Esophagus (tissue), 2 donors: Measurements from ENCODE around the gene VTI1A. TPM values are rescaled to one million over a fixed set of nuclear protein-coding genes. Genes with fewer than 3 reads are reported as not detected.

Source experiments
- H3K27ac ChIP-seq, 2 donors: one replicate each; pipeline ENCODE4 v1.5.1; 2013; ENCODE audit warnings: low read depth in 2 of 2, mild to moderate bottlenecking in 2 of 2, inconsistent platforms in 1 of 2, low read length in 1 of 2, moderate library complexity in 1 of 2
- H3K27me3 ChIP-seq, 2 donors: one replicate each; pipeline ENCODE4 v1.6.1; 2013; ENCODE audit warnings: low read length in 2 of 2, control low read depth in 1 of 2, mild to moderate bottlenecking in 1 of 2; ENCODE audit not compliant: insufficient read depth in 2 of 2, control insufficient read depth in 1 of 2
- H3K36me3 ChIP-seq, 2 donors: one replicate each; pipeline ENCODE4 v1.6.1; 2013; ENCODE audit warnings: low read length in 1 of 2; ENCODE audit not compliant: control insufficient read depth in 2 of 2, insufficient read depth in 2 of 2
- H3K4me1 ChIP-seq, 2 donors: one replicate each; pipeline ENCODE4 v1.6.1; 2013; ENCODE audit warnings: low read length in 1 of 2; ENCODE audit not compliant: control insufficient read depth in 2 of 2, insufficient read depth in 2 of 2
- H3K4me3 ChIP-seq, 2 donors: one replicate each; pipeline ENCODE4 v1.5.1; 2013; ENCODE audit warnings: low read length in 2 of 2, mild to moderate bottlenecking in 2 of 2, low read depth in 1 of 2, moderate library complexity in 1 of 2
- H3K9me3 ChIP-seq, 2 donors: one replicate each; pipeline ENCODE4 v1.6.1; 2013; ENCODE audit warnings: mild to moderate bottlenecking in 2 of 2, low read depth in 1 of 2, low read length in 1 of 2, moderate library complexity in 1 of 2; ENCODE audit not compliant: control insufficient read depth in 2 of 2, insufficient read depth in 1 of 2
- WGBS, 2 donors: extraction: QIAGEN DNeasy Blood & Tissue Kit; methylation state at CpG; one replicate each; pipeline ENCODE4 v1.1.7; 2013; 5-methylcytosine and 5-hydroxymethylcytosine counted together
- polyA plus RNA-seq, 2 donors: library from polyadenylated mRNA; stranded (reverse); fragments of 200-250 nt; gene quantifications; one replicate each; pipeline ENCODE4 v1.2.3, GENCODE V29; 2013
- donor health status: healthy with polysubstance abuse.
- donor health status: Bipolar disorder and iron deficiency.

VTI1A gene
- polyA plus RNA-seq, 2 donors: 10.6 to 11.5 TPM

DNA sequence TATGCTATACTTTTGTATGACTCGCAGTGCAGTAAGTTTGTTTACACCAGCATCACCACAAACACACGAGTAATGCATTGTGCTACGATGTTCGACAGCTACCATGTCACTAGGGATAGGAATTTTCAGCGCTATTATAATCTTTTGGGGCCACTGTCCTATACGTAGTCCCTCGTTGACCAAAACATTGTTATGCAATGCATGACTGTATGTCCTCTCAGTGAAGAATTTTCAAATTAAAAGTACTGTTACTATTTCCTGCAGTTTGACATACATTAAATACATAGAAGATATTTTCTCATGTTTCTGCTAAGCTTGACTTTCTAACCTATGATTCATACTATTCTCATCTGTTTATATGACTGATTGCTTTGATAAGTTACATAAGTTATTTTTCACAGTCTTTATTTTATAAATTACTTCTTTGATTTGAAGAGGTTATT, 203.6 kb downstream of the VTI1A start:
- H3K27me3 ChIP-seq: no peaks in the 10 kb centered on the region
- no peaks in the 10 kb centered on the region for H3K9me3 ChIP-seq
- H3K4me3 ChIP-seq: no peak overlapping the region
- no peaks in the 10 kb centered on the region for H3K36me3 ChIP-seq
- 84 to 88% methylated on average over 7 of the region's 7 CpGs for WGBS, 2 donors
- H3K4me1 ChIP-seq: no peaks in the 10 kb centered on the region
- H3K27ac ChIP-seq: no peak overlapping the region

GRCh38 chr10:112653215-112653614, 206.2 kb downstream of the VTI1A start:
- H3K9me3 ChIP-seq: no peaks in the 10 kb centered on the region
- WGBS, 2 donors: 83 to 92% methylated on average over 6 of the region's 6 CpGs
- no peaks in the 10 kb centered on the region for H3K4me1 ChIP-seq
- no peak overlapping the region for H3K4me3 ChIP-seq
- no peaks in the 10 kb centered on the region for H3K27me3 ChIP-seq
- no peaks in the 10 kb centered on the region for H3K36me3 ChIP-seq
- no peak overlapping the region for H3K27ac ChIP-seq

DNA sequence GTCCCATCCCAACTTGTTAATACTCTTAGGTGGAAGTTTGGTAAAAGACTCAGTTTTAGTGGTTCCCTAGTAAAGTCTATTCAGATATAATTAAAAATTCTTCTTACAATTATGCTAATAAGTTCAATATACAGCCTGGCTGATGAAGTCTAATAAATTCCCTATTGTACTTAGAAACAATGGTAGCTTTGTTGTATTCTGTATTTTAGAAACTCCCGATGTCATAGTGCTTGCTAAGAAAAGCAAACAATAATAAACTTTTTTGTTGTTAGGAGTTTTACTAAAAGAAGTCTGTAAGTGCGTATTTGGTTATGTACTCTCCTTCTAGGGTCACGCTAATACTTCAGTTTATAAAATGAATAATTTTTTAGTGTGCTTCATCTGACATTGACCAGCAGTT, 206.8 kb downstream of the VTI1A start:
- H3K9me3 ChIP-seq: no peaks in the 10 kb centered on the region
- H3K27ac ChIP-seq: no peak overlapping the region
- WGBS, 2 donors: 87 to 88% methylated on average over 3 of the region's 3 CpGs
- H3K27me3 ChIP-seq: no peaks in the 10 kb centered on the region
- H3K4me3 ChIP-seq: no peak overlapping the region
- no peaks in the 10 kb centered on the region for H3K4me1 ChIP-seq
- H3K36me3 ChIP-seq: no peaks in the 10 kb centered on the region

GRCh38 chr10:112654794-112655193, 207.8 kb downstream of the VTI1A start:
- H3K9me3 ChIP-seq: no peaks in the 10 kb centered on the region
- H3K4me1 ChIP-seq: no peaks in the 10 kb centered on the region
- no peak overlapping the region for H3K27ac ChIP-seq
- no peaks in the 10 kb centered on the region for H3K36me3 ChIP-seq
- 93 to 94% methylated on average over 3 of the region's 3 CpGs for WGBS, 2 donors
- no peaks in the 10 kb centered on the region for H3K27me3 ChIP-seq
- H3K4me3 ChIP-seq: no peak overlapping the region

- H3K4me1 ChIP-seq: no peaks in the 10 kb centered on the region
- H3K36me3 ChIP-seq: no peaks in the 10 kb centered on the region
- no peak overlapping the region for H3K27ac ChIP-seq
- H3K27me3 ChIP-seq: no peaks in the 10 kb centered on the region
- H3K9me3 ChIP-seq: no peaks in the 10 kb centered on the region
- H3K4me3 ChIP-seq: no peak overlapping the region
- 78 to 96% methylated on average over 1 of the region's 1 CpG for WGBS, 2 donors
Observed at GRCh38 chr10:112655722-112656121, 208.7 kb downstream of the VTI1A start.

- WGBS, 2 donors: 85 to 91% methylated on average over 2 of the region's 2 CpGs
- Histone ChIP-seq H3K4me3 (no peak overlapping the region), H3K36me3 (no peaks in the 10 kb centered on the region), H3K27me3 (no peaks in the 10 kb centered on the region), H3K9me3 (no peaks in the 10 kb centered on the region), H3K27ac (no peak overlapping the region), H3K4me1 (no peaks in the 10 kb centered on the region)
Observed at GRCh38 chr10:112658465-112658864, 211.4 kb downstream of the VTI1A start.

DNA sequence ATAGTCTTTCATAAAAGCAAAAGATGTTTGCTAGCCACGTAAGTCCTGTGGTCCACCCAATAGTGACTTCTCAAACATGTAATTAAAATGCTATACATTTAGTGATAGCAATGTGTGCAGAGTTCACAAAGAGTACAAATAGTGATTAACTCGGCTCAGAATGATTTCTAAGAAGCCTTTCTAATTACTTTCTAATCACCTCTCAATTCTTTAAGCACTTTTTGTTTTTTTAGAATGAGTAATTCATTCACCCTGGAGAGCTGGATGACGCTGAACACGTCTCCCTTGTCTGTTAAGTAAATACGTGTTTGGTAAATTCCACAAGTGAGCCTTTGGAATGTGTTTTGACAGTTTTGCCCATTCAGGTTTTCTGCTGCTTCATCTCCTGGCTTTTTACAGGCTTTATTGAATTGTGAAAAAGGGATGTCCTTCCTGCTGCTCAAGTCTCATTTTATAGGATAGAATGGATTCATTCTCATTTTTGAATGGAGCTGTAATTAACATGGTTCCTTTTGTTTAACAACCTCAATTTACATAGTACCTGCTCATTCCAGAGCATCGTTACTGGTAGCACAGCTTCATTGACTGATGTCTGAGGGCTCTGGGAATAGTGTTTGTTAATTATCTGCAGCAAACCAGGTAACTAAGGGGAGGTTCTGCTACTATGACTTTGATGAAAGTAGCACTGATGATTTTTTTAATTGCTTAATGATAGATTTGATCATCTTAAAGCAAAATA, 212.1 kb downstream of the VTI1A start:
- Histone ChIP-seq H3K36me3 (no peaks in the 10 kb centered on the region), H3K4me3 (no peak overlapping the region), H3K4me1 (no peaks in the 10 kb centered on the region), H3K27ac (peak overlapping the region in 1 of 2 donors; percentile 4), H3K9me3 (no peaks in the 10 kb centered on the region), H3K27me3 (no peaks in the 10 kb centered on the region)
- WGBS, 2 donors: 49 to 52% methylated on average over 6 of the region's 6 CpGs

DNA sequence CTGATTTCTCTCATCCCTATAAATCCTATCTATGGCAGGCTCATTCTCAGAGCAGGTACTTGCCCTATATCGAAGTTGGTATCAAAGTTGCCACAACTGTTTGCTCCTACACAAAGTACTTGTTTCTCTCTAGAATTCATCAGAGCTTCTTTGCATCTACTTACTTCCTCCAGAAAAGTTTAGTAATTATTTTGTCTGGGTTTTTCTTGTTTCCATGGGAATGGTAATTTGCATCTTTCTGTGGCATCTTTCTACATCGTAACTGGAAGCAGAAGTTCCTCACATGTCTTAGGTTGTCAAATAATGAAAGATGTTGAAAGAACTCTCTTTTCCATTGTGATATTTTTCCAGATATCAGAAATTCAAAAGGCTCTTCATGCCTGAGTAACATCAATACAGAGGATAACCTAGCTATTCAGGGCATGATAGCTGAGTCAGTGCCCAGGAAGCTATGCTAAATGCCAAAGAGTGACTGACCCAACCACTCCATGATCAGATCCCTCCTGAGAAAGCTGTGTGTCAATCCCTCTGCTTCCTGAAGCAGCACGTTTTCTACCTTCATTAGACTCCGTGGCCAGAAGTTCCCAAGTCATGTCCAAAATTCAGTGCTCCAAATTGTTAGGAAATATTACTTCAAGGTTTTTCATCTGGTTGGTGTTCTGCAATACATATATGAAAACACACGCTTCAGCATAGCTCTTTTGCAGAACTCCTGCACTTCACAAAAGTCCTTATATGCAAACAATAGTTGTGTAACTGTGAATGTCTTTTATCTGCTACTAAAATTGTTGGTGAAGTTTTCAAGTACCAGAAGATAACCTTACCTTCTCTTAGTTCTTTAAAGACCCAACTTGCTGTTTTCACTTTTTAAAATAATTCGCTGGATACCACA, 216.5 kb downstream of the VTI1A start:
- Histone ChIP-seq H3K36me3 (no peaks in the 10 kb centered on the region), H3K27ac (no peak overlapping the region), H3K4me1 (no peaks in the 10 kb centered on the region), H3K9me3 (no peaks in the 10 kb centered on the region), H3K4me3 (no peak overlapping the region), H3K27me3 (no peaks in the 10 kb centered on the region)
- 70 to 81% methylated on average over 6 of the region's 6 CpGs for WGBS, 2 donors

DNA sequence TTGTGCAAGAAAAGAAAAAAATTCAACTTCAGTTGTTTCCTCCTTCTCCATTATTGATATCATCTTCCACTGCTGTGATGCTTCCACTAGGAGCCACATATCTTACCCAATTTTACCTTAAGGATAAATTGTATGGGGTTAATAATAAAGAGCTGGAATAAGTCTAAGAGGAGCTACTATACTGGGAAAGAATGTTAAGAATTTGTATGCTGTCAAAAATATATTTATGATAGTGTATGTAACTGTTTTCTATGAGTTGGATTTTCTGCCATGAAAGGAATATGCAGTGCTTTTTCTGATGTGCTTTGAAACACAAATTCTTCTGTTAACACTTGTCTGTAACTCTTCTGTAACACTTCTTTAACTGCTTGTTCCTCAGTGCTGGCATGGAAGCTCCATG, 219.1 kb downstream of the VTI1A start:
- H3K9me3 ChIP-seq: no peaks in the 10 kb centered on the region
- H3K27me3 ChIP-seq: no peaks in the 10 kb centered on the region
- no peak overlapping the region for H3K4me3 ChIP-seq
- H3K27ac ChIP-seq: no peak overlapping the region
- H3K4me1 ChIP-seq: no peaks in the 10 kb centered on the region
- H3K36me3 ChIP-seq: peaks cover 0 to 4% of the 10 kb centered on the region in 2 donors
